Adrenal gland (tissue), 12 donors: ENCODE measurements around the gene FLYWCH2. TPM values are rescaled to one million over a fixed set of nuclear protein-coding genes. Genes with fewer than 3 reads are reported as not detected.
"Not testable (repeated sequence)": the region's sequence is repeated elsewhere in the genome, so short reads cannot be mapped to it uniquely, and the experiment has no call there.

Source experiments
- DNase-seq, 7 donors: peaks; one replicate each; pipeline ENCODE4 v3.0.0-alpha.2; 2019 to 2020
- H3K27ac ChIP-seq, 5 donors: fragments of 200-600 bp; sonication (generic) in 4 of 5; 1 replicate in 3 of 5; 2 replicates in 2 of 5; pipeline versions ENCODE4 v1.5.1 to v1.8.0; 2016 to 2020; ENCODE audit warnings: mild to moderate bottlenecking in 1 of 5
- H3K27me3 ChIP-seq: fragments of 200-600 bp; 2 replicates; pipeline ENCODE4 v1.8.0; 2021
- H3K36me3 ChIP-seq, 2 donors: fragments of 200-600 bp; replicated peaks in 1 of 2; 1 replicate in 1 of 2; 2 replicates in 1 of 2; pipeline versions ENCODE4 v1.5.1 to v1.8.0; 2018 to 2022
- H3K4me1 ChIP-seq, 2 donors: fragments of 200-600 bp; replicated peaks in 1 of 2; 1 replicate in 1 of 2; 2 replicates in 1 of 2; pipeline versions ENCODE4 v1.5.1 to v1.8.0; 2018 to 2021
- H3K4me3 ChIP-seq, 4 donors: fragments of 200-600 bp; sonication (generic) in 3 of 4; one replicate each; pipeline ENCODE4 v1.5.1; 2016 to 2018
- H3K9me3 ChIP-seq, 3 donors: fragments of 200-600 bp; sonication (generic) in 1 of 3; replicated peaks in 1 of 3; 1 replicate in 2 of 3; 2 replicates in 1 of 3; pipeline versions ENCODE4 v1.5.1 to v1.8.0; 2016 to 2021
- CTCF ChIP-seq, 6 experiments: fragments of 450-650 bp in 4 of 6; fragments of 200-600 bp in 2 of 6; sonication (generic) in 1 of 6; IDR thresholded peaks; 1 replicate in 5 of 6; 2 replicates in 1 of 6; pipeline versions ENCODE4 v1.5.1 to v1.8.0; 2016 to 2021; ENCODE audit warnings: antibody characterized with exemption in 6 of 6, mild to moderate bottlenecking in 2 of 6, moderate library complexity in 1 of 6
- POLR2A ChIP-seq, 2 donors: fragments of 450-650 bp; IDR thresholded peaks; one replicate each; pipeline ENCODE4 v1.6.1; 2017; ENCODE audit warnings: antibody characterized with exemption in 2 of 2, mild to moderate bottlenecking in 2 of 2, moderate library complexity in 1 of 2
- WGBS, 4 donors: extraction: QIAGEN DNeasy Blood & Tissue Kit in 2 of 4; methylation state at CpG; one replicate each; pipeline versions ENCODE4 v1.1.5 to v1.1.7; 2013 to 2017; 5-methylcytosine and 5-hydroxymethylcytosine counted together
- intact Hi-C, 2 donors: fragments of 100-400 bp; cut with DNase I; formaldehyde crosslinking; loops; one replicate each; pipeline versions ENCODE4 v1.14.1 to v1.15.0; 2022 to 2023
- polyA plus RNA-seq, 3 donors: library from polyadenylated mRNA; stranded (reverse); fragments of 200-250 nt in 2 of 3; fragments of 350-450 nt in 1 of 3; fragmentation: Illumina TruSeq in 1 of 3; extraction: RNeasy Lipid Tissue Mini Kit (QIAGEN cat#74804) in 1 of 3; gene quantifications; one replicate each; pipeline ENCODE4 v1.2.3, GENCODE V29; 2013 to 2014
- total RNA-seq, 9 donors: library from RNA; depleted of rRNA in 4 of 9; stranded (reverse); fragments of >200 nt in 4 of 9; fragments of 120-200 nt in 1 of 9; fragmentation: NEBNext Ultra II Directional in 1 of 9; extraction: Animal tissue kit (Norgen Biotek cat#: 25700) in 1 of 9; gene quantifications; one replicate each; pipeline versions ENCODE4 v1.1.0 to v1.2.4, GENCODE V29; 2013 to 2023
- donor health status: healthy with polysubstance abuse.
- donor health status: Bipolar disorder and iron deficiency.
- donor health status: DM: yes; HTN: yes; CAD: no.
- donor health status: DM: no; HTN: no; CAD: no.
- donor health status: DM: no; HTN: no; CAD: no.
- donor health status: DM: yes; HTN: yes; CAD: no.

FLYWCH2 gene
- total and polyA plus RNA-seq, 12 donors = 16.7 to 232 (median 59.7) TPM

DNA sequence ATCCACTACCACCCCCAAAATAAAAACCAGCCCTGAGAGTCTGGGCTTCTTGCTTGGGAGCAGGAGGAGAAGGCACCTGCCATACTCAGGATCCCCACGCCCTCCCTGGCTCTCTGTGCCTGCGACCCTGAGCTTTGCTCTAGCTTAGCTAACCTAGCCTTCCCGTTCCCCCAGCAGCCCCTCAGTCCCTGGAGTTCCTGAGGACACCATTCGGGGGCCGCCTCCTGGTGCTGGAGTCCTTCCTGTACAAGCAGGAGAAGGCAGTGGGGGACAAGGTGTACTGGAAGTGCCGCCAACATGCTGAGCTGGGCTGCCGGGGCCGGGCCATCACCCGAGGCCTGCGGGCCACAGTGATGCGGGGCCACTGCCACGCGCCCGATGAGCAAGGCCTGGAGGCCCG is 47.2 kb downstream of the FLYWCH2 start:
- WGBS, 4 donors = 88 to 95% (median 94%) methylated on average over 10 to 15 of the region's 15 CpGs
- no peaks in the 10 kb centered on the region for H3K9me3 ChIP-seq
- H3K4me3 ChIP-seq = no peak overlapping the region
- DNase-seq = no peak
- peaks cover 0 to 8% of the 10 kb centered on the region in 2 donors for H3K4me1 ChIP-seq
- no peak for TF ChIP-seq CTCF (IDR thresholded peaks at IDR 0.05)
- peaks cover 0 to 38% of the 10 kb centered on the region in 2 donors for H3K36me3 ChIP-seq
- H3K27ac ChIP-seq = no peak overlapping the region
- intact Hi-C loops = no loop called here
- H3K27me3 ChIP-seq = no peaks in the 10 kb centered on the region

- 81 to 92% (median 91%) methylated on average over 13 of the region's 13 CpGs for WGBS, 4 donors
- H3K4me3 ChIP-seq, H3K4me1 ChIP-seq, DNase-seq, H3K27ac ChIP-seq, intact Hi-C loops, H3K27me3 ChIP-seq, H3K9me3 ChIP-seq: not testable (repeated sequence)
- peaks cover 0 to 44% of the 10 kb centered on the region in 2 donors for H3K36me3 ChIP-seq
Observed at GRCh38 chr16:2931231-2931914, 48.4 kb downstream of the FLYWCH2 start.

DNA sequence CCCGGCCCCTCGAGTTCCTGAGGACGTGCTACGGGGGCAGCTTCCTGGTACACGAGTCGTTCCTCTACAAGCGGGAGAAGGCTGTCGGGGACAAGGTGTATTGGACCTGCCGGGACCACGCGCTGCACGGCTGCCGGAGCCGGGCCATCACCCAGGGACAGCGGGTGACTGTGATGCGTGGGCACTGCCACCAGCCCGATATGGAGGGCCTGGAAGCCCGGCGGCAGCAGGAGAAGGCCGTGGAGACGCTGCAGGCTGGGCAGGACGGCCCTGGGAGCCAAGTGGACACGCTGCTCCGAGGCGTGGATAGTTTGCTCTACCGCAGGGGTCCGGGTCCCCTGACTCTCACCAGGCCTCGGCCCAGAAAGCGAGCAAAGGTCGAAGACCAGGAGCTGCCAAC is 50.1 kb downstream of the FLYWCH2 start:
- DNase-seq = no peak

GRCh38 chr16:2933701-2934100 is 50.7 kb downstream of the FLYWCH2 start:
- H3K36me3 ChIP-seq = peaks cover 0 to 66% of the 10 kb centered on the region in 2 donors
- intact Hi-C loops = no loop called here
- no peaks in the 10 kb centered on the region for H3K4me1 ChIP-seq
- H3K27ac ChIP-seq = no peak overlapping the region
- no peak for DNase-seq
- WGBS, 4 donors = 87 to 96% (median 91%) methylated on average over 4 to 22 of the region's 22 CpGs
- TF ChIP-seq POLR2A (IDR thresholded peaks at IDR 0.05) (no peak), CTCF (IDR thresholded peaks at IDR 0.05) (no peak)
- H3K9me3 ChIP-seq = no peaks in the 10 kb centered on the region
- no peaks in the 10 kb centered on the region for H3K27me3 ChIP-seq
- H3K4me3 ChIP-seq = no peak overlapping the region

More for the DNA sequence above, 50.1 kb downstream of the FLYWCH2 start:
- intact Hi-C loops = no loop called here
- H3K27me3 ChIP-seq = no peaks in the 10 kb centered on the region
- H3K4me1 ChIP-seq = no peaks in the 10 kb centered on the region
- TF ChIP-seq POLR2A (IDR thresholded peaks at IDR 0.05) (no peak), CTCF (IDR thresholded peaks at IDR 0.05) (no peak)
- 92 to 100% (median 94%) methylated on average over 1 to 30 of the region's 30 CpGs for WGBS, 4 donors
- H3K4me3 ChIP-seq = no peak overlapping the region
- H3K27ac ChIP-seq = no peak overlapping the region
- no peaks in the 10 kb centered on the region for H3K9me3 ChIP-seq
- H3K36me3 ChIP-seq = peaks cover 0 to 62% of the 10 kb centered on the region in 2 donors

- Histone ChIP-seq H3K27me3 (no peaks in the 10 kb centered on the region), H3K27ac (no peak overlapping the region), H3K4me3 (no peak overlapping the region), H3K4me1 (no peaks in the 10 kb centered on the region), H3K9me3 (no peaks in the 10 kb centered on the region), H3K36me3 (peaks cover 0 to 73% of the 10 kb centered on the region in 2 donors)
- whole genome bisulfite sequencing, 4 donors = 87 to 93% (median 89%) methylated on average over 15 of the region's 15 CpGs
- TF ChIP-seq CTCF (IDR thresholded peaks at IDR 0.05) (no peak), POLR2A (IDR thresholded peaks at IDR 0.05) (no peak)
- no peak for DNase-seq
- intact Hi-C loops = no loop called here
Observed at GRCh38 chr16:2934450-2934849, 51.4 kb downstream of the FLYWCH2 start.
